C4-2B (cell line): ENCODE data around the gene PRR13.
A peak's percentile ranks its signal among the peaks of the same experiment; 100 is the strongest.
"Not testable (repeated sequence)": the region's sequence is repeated elsewhere in the genome, so short reads cannot be mapped to it uniquely, and the experiment has no call there.

ENCODE experiments used
- H3K27ac ChIP-seq: fragments of 450-650 bp; 2 replicates; pipeline ENCODE4 v1.5.1; 2017
- CTCF ChIP-seq: fragments of 450-650 bp; conservative IDR thresholded peaks from 2 replicates; pipeline ENCODE4 v1.5.1; 2017; ENCODE audit warnings: mild to moderate bottlenecking
- ZFX ChIP-seq: fragments of 450-650 bp; IDR thresholded peaks from 2 replicates; pipeline ENCODE4 v1.6.1; 2017

PRR13 gene

GRCh38 chr12:53418221-53418620 is 23.3 kb upstream of the PRR13 start:
- no peak for TF ChIP-seq CTCF
- no peak for TF ChIP-seq ZFX
- no peak overlapping the region for H3K27ac ChIP-seq

GRCh38 chr12:53419756-53420155 is 21.8 kb upstream of the PRR13 start:
- no peak for TF ChIP-seq CTCF
- TF ChIP-seq ZFX = no peak
- H3K27ac ChIP-seq = no peak overlapping the region

GRCh38 chr12:53422247-53422646 is 19.3 kb upstream of the PRR13 start:
- not testable (repeated sequence) for H3K27ac ChIP-seq

- TF ChIP-seq CTCF (no peak), ZFX (no peak)
- H3K27ac ChIP-seq = no peak within 1 kb of the TSS
Measured at GRCh38 chr12:53423597-53423996, 17.9 kb upstream of the PRR13 start, which contains the start of gene AMHR2. TSS of gene AMHR2 (plus strand) at chr12:53423855. CDS start at chr12:53423935, 80 bp downstream.

GRCh38 chr12:53424626-53425514 is 16.7 kb upstream of the PRR13 start:
- peak overlapping the region; percentile 38; the same call in 1 of the 2 replicates for H3K27ac ChIP-seq
- TF ChIP-seq CTCF = no peak
- no peak for TF ChIP-seq ZFX

- peak overlapping the region; percentile 38; the same call in 1 of the 2 replicates for H3K27ac ChIP-seq
- no peak for TF ChIP-seq ZFX
- no peak for TF ChIP-seq CTCF
Measured at GRCh38 chr12:53425515-53426150, 15.9 kb upstream of the PRR13 start.

- no peak for TF ChIP-seq CTCF
- TF ChIP-seq ZFX = no peak
- H3K27ac ChIP-seq = no peak overlapping the region
Measured at GRCh38 chr12:53427905-53428594, 13.5 kb upstream of the PRR13 start.
